Colonic mucosa (tissue), 4 donors: ENCODE data around the gene CASR. TPM values are rescaled to one million over a fixed set of nuclear protein-coding genes. Genes with fewer than 3 reads are reported as not detected.

Experiments
- DNase-seq: peaks from one replicate; pipeline ENCODE4 v3.0.0-alpha.2; 2020
- H3K27ac ChIP-seq: fragments of 200-600 bp; one replicate; pipeline ENCODE4 v1.8.0; 2021
- H3K27me3 ChIP-seq: fragments of 200-600 bp; one replicate; pipeline ENCODE4 v1.8.0; 2021
- H3K36me3 ChIP-seq: fragments of 200-600 bp; one replicate; pipeline ENCODE4 v1.8.0; 2021
- H3K4me1 ChIP-seq: fragments of 200-600 bp; one replicate; pipeline ENCODE4 v1.8.0; 2021; ENCODE audit warnings: mild to moderate bottlenecking
- H3K4me3 ChIP-seq: fragments of 200-600 bp; one replicate; pipeline ENCODE4 v1.8.0; 2021
- H3K9ac ChIP-seq, 2 donors: one replicate each; pipeline ENCODE4 v1.7.0; 2013; ENCODE audit warnings: control low read depth in 2 of 2, low read depth in 2 of 2, low read length in 2 of 2
- H3K9me3 ChIP-seq: fragments of 200-600 bp; one replicate; pipeline ENCODE4 v1.8.0; 2021
- CTCF ChIP-seq: fragments of 200-600 bp; IDR thresholded peaks from one replicate; pipeline ENCODE4 v1.8.0; 2022; ENCODE audit warnings: antibody characterized with exemption, mild to moderate bottlenecking
- intact Hi-C: fragments of 100-400 bp; cut with DNase I; formaldehyde crosslinking; loops from one replicate; pipeline ENCODE4 v1.14.1; 2022
- total RNA-seq, 2 donors: library from RNA; stranded (reverse); fragmentation: NEBNext Ultra II Directional in 1 of 2; extraction: Animal tissue kit (Norgen Biotek cat#: 25700) in 1 of 2; gene quantifications; one replicate each; pipeline ENCODE4 v1.2.1, GENCODE V29; 2021
- donor health status: healthy.
- donor health status: DM: no; HTN: no; CAD: no.
- donor health status: DM: no; HTN: no; CAD: no.

Gene CASR
- total RNA-seq, 2 donors from 2014 or later, result 0.16 to 0.22 TPM

- H3K4me1 ChIP-seq, result no peaks in the 10 kb centered on the region
- H3K36me3 ChIP-seq, result no peaks in the 10 kb centered on the region
- no peak overlapping the region for H3K4me3 ChIP-seq
- peak overlapping the region; percentile 46 for H3K27ac ChIP-seq
- H3K27me3 ChIP-seq, result no peaks in the 10 kb centered on the region
- no peaks in the 10 kb centered on the region for H3K9me3 ChIP-seq
- peak overlapping the region in 1 of 2 donors; percentile 42 for H3K9ac ChIP-seq
- intact Hi-C loops, result no loop called here
- no peak for TF ChIP-seq CTCF
- DNase-seq, result no peak
These were observed 130.9 kb downstream of the CASR start for GRCh38 chr3:122314228-122314876.

DNA sequence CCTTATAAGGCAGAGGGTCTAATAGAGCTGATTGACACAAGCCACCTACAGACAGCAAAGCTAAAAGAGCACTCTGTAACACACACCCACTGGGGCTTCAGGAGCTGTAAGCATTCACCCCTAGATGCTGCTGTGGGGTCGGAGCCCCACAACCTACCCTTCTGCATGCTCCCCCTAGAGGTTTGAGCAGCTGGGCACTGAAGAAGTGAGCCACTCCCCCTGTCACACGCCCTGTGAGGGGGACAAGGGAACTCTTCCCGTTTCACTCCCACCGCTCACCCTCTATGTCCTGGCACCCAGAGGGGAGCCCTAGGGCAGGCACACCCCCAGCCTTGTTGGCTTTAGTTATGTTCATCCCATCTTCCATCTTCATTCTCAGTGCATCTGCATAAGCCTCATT lies 132.2 kb downstream of the CASR start:
- H3K27me3 ChIP-seq, result no peaks in the 10 kb centered on the region
- no peak overlapping the region for H3K27ac ChIP-seq
- H3K36me3 ChIP-seq, result no peaks in the 10 kb centered on the region
- DNase-seq, result no peak
- no peak overlapping the region for H3K9ac ChIP-seq
- TF ChIP-seq CTCF, result no peak
- H3K4me1 ChIP-seq, result no peaks in the 10 kb centered on the region
- no peaks in the 10 kb centered on the region for H3K9me3 ChIP-seq
- no peak overlapping the region for H3K4me3 ChIP-seq
- intact Hi-C loops, result no loop called here

DNA sequence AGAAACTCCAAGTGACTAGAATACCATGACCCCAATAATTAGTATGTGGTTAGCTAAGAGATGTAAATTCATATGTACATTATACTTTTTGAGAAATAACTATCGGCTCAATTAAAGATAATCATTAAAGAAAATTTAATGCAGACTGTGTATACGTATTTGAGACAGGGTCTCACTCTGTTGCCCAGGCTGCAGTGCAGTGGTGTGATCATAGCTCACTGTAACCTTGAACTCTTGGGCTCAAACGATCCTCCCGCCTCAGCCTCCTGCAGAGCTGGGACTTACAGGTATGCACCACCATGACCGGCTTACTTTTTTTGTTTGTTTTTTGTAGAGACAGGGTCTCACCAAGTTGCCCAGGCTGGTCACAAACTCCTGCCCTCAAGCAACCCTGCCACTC lies 132.9 kb downstream of the CASR start:
- Histone ChIP-seq H3K9me3 (no peaks in the 10 kb centered on the region), H3K27ac (no peak overlapping the region), H3K4me1 (no peaks in the 10 kb centered on the region), H3K27me3 (no peaks in the 10 kb centered on the region), H3K9ac (no peak overlapping the region), H3K36me3 (no peaks in the 10 kb centered on the region), H3K4me3 (no peak overlapping the region)
- no peak for TF ChIP-seq CTCF
- intact Hi-C loops, result no loop called here
- no peak for DNase-seq

GRCh38 chr3:122318620-122319019 lies 135.2 kb downstream of the CASR start:
- DNase-seq, result no peak
- no peak overlapping the region for H3K27ac ChIP-seq
- no peak overlapping the region for H3K4me3 ChIP-seq
- no peaks in the 10 kb centered on the region for H3K9me3 ChIP-seq
- no peak overlapping the region for H3K9ac ChIP-seq
- TF ChIP-seq CTCF, result no peak
- H3K36me3 ChIP-seq, result no peaks in the 10 kb centered on the region
- H3K4me1 ChIP-seq, result no peaks in the 10 kb centered on the region
- intact Hi-C loops, result no loop called here
- H3K27me3 ChIP-seq, result no peaks in the 10 kb centered on the region

GRCh38 chr3:122322095-122323075 lies 138.9 kb downstream of the CASR start:
- no peak for DNase-seq
- no peak for TF ChIP-seq CTCF

More at GRCh38 chr3:122322095-122323075, 138.9 kb downstream of the CASR start:
- Histone ChIP-seq H3K9me3 (no peaks in the 10 kb centered on the region), H3K4me3 (no peak overlapping the region), H3K4me1 (no peaks in the 10 kb centered on the region), H3K9ac (no peak overlapping the region), H3K36me3 (no peaks in the 10 kb centered on the region), H3K27me3 (no peaks in the 10 kb centered on the region), H3K27ac (no peak overlapping the region)
- intact Hi-C loops, result no loop called here
